HS-27A (cell line): Measurements from ENCODE around the gene FOXK2.

Experiments
- DNase-seq: peaks from one replicate; pipeline ENCODE4 v3.0.0-alpha.2; 2012; ENCODE audit warnings: low read depth, missing footprints

The FOXK2 gene

GRCh38 chr17:82590881-82591539 is 71.5 kb downstream of the FOXK2 start:
- DNase-seq = no peak

DNA sequence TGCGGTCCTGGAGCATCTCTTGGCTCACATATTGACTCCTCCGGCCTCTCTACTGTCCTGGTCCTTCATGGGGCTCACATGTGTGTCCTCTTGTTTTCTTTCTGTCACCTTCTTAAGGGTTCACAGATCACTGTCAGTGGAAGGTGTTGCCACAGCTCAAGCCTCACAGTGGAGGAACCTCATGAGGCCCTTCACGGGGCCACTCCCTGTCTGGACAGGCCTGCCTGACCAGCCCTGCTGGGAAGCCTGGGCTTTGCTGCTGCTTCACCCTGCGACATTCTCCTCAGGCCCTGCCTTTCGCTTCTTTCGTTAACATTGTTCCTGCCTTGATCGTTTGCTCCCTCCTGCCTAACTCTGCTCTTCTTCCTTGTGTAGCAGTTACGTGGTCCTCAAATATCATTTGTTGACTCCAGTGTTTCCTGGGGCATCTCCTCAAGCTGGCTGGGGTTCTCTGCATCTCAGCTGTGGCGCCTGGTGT is 72.8 kb downstream of the FOXK2 start:
- DNase-seq = no peak

GRCh38 chr17:82592767-82593589 is 73.4 kb downstream of the FOXK2 start:
- DNase-seq = peak; percentile 39

GRCh38 chr17:82593590-82594087 is 74.1 kb downstream of the FOXK2 start:
- no peak for DNase-seq

- no peak for DNase-seq
Observed at GRCh38 chr17:82594571-82594970, 75.0 kb downstream of the FOXK2 start.

DNA sequence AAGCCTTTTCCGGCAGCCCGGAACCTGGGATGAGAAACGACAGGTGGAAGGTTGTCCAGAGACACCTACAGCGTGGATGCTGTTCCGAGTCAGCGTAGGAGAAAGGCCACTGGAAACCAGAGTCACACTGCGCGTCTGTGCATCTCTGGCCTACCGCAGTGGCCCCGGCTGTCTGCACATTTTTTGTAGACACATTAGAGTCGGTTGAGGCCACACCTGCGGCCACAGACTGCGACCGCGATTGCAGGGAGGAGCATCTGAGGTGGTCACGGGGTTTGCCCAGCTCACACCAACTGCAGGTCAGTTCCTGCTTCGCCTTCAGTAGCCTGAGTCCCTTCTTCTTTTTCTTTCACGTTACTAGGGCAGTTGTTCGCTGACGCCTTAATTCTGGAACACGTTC is 76.4 kb downstream of the FOXK2 start:
- no peak for DNase-seq

GRCh38 chr17:82596296-82596695 is 76.8 kb downstream of the FOXK2 start:
- no peak for DNase-seq

DNA sequence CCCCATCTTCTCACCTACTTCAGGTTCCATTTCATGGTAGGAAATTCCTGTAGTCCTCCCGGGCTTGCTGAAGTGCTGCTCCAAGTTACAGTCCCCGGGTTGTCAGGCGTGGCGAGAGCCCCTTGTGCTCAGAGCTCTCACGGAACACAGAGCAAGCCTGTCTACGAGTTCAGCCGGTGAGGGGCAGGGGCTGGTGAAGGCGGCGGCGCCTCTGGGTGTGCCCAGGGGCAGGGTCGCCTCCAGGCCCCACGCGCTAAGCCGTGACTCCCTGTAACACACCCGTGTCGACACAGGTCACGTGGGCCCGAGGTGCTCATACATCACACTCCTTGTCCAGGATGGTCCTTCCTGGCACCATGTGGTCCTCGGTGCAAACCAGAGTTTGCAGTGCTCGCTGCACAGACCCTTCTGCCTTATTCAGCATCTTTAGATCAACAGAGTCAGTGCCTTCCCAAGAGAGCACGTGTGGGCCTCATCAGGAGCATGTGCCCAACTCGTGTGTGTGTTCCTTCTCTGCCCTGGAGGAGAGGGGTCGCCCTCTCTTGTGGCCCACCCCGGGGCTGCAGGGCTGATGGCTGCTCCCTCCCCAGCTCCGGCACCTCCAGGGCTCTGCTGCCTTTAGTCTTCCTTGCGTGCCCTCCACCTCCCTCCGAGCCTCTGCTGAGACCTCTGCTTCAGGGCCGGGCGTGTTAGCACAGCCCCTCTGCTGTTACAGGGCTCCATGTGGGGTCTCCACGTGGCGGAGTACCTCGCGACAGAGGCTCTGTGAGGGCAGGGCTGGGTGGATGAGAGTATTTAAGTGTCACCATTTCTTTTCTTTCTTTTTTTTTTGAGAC is 77.5 kb downstream of the FOXK2 start:
- no peak for DNase-seq

- no peak for DNase-seq
Observed at GRCh38 chr17:82598256-82599119, 79.0 kb downstream of the FOXK2 start.

DNA sequence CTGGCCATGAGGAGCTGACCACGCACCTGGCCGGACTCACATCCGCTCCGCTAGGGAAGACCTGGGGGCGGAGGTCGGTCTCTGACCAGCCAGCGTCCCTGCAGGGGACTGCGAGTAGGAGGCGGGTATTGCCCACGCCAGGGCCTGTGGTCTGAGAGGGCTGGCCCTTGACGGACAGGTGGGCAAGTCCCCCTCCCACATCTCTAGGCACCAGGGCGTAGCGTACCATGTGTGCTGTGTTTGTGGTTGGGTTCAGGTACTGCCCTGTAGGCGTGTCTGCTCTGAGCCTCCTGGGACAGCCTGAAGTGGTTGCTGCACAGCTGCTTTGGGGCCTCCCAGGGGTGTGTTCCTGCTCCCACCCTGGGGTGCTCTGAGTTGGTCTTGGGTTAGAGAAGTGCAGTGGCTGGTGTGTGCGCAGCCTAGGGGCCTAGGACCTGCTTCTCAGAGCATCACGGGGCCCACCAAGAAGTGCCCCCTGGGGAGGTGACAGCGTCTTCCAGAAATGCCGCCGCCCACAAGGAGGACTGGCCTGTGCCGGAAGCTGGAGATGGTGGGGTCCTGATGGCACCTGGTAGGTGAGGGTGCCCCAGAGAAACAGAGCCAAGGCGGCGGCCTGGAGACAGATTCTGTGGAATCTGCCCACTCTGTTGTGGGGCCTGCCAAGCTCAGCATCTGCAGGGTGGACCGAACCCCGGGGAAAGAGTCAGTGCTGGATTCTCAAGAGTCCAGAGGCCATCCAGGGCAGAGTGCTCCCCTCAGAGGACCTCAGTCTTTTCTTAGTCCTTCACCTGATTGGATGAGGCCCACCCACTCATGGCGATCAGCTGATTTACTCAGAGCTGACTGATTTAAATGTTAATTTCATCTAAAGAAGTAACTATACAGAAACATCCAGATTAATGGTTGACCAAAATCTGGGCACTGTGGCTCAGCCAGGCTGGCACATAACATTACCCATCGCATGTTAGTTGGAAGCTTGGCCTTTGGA is 80.4 kb downstream of the FOXK2 start:
- DNase-seq = no peak

- DNase-seq = no peak
Observed at GRCh38 chr17:82600731-82601446, 81.4 kb downstream of the FOXK2 start.

GRCh38 chr17:82601447-82602000 is 82.0 kb downstream of the FOXK2 start:
- no peak for DNase-seq

DNA sequence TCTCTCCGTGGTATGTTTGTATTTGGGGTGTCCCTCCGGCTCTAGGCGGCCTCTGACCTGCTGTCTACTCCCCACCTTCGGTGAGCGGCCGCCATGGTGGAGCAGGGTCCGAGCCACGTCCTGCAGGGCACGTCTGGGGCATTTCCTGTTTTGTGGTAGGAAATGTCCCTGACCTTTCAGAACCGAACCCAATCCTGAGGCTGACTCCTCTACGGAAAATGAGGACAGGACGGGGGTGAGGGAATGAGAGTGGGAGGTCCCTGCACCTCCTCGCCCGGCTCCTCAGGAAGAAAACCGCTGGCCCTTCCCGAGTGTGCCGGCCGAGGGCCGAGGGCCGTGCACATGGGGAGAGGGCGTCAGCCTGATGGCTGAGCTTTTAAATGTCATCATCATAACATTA is 83.0 kb downstream of the FOXK2 start:
- no peak for DNase-seq

- no peak for DNase-seq
Observed at GRCh38 chr17:82602986-82603710, 83.6 kb downstream of the FOXK2 start.

- no peak for DNase-seq
Observed at GRCh38 chr17:82603981-82604448, 84.5 kb downstream of the FOXK2 start.

DNA sequence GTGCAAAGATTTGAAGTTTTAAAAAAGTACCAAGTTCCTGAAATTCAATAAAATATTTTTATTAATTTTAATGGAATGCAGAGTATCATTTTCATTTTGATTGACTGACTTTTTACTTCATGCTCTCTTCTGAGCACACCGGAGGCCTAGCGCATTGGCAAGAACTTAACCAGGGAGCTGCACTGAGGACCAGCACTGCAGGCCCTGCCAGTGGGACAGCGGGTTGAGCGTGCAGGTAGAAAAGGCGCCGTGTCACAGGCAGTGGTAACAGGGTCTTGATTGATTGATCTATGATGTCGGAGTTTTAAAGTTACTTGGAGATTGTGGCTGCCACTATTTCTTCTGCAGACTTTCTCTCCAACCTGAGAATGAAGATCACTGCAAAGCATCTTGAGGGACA is 85.0 kb downstream of the FOXK2 start:
- DNase-seq = no peak

GRCh38 chr17:82605939-82606600 is 86.5 kb downstream of the FOXK2 start:
- no peak for DNase-seq

- no peak for DNase-seq
Observed at GRCh38 chr17:82608816-82609215, 89.3 kb downstream of the FOXK2 start.
